Measurements from ENCODE around the gene STAC. TPM values are rescaled to one million over a fixed set of nuclear protein-coding genes. Genes with fewer than 3 reads are reported as not detected.

Gene STAC
- total and polyA plus RNA-seq, 9 of the 15 experiments (the other 6 are each of a cell fraction or from before 2014, with no cell fraction given), result 0.11 TPM; not detected in 8

DNA sequence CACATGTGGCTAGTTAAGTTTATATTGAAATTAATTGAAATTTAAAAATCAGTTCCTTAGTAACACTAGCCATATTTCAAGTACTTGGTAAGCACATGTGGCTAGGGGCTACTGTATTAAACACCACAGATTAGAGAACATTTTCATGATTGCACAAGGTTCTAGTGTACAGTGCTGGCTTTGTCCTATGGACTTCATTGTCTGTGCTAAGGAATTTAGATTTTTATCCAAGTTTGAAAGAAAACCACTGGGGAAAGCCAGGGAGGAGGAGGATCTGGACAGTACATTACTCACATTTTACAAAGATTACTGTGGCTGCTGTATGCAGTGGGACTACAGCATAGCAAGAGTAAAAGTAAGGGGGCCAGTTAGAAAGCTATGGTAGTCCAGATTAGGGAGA lies 13.9 kb downstream of the STAC start:
- Histone ChIP-seq H3K9me1 (ENCODE audit: control insufficient read depth, insufficient read depth, low read length) (no peaks in the 10 kb centered on the region), H3K79me2 (ENCODE audit: control insufficient read depth, insufficient read depth, low read length) (no peaks in the 10 kb centered on the region), H3K27ac (ENCODE audit: extremely low read depth, low read depth, low read length) (no peak overlapping the region), H2AFZ (ENCODE audit: low read depth, low read length) (no peak overlapping the region), H3K4me3 (no peak overlapping the region), H3K4me1 (replicated peaks in 1 of 2; ENCODE audit: control insufficient read depth in 2 of 2, insufficient read depth in 2 of 2, low read length in 2 of 2) (no peaks in the 10 kb centered on the region), H4K20me1 (replicated peaks; ENCODE audit: control insufficient read depth, insufficient read depth, low read length) (no peaks in the 10 kb centered on the region), H3K9me3 (replicated peaks; ENCODE audit: control insufficient read depth, insufficient read depth, low read depth, low read length) (no peaks in the 10 kb centered on the region; the same call in 1 of the 2 replicates), H3K4me2 (ENCODE audit: insufficient read depth, low read length) (no peak overlapping the region), H3K27me3 (ENCODE audit: control insufficient read depth in 2 of 2, insufficient read depth in 2 of 2, low read length in 2 of 2) (no peaks in the 10 kb centered on the region), H3K36me3 (ENCODE audit: control insufficient read depth, insufficient read depth, low read length) (no peaks in the 10 kb centered on the region), H3K9ac (ENCODE audit: insufficient read depth in 1 of 2, low read depth in 2 of 2, low read length in 2 of 2) (no peak overlapping the region)
- POLR2A ChIA-PET, result no interaction called here
- ATAC-seq, result no peak
- TF ChIP-seq ADNP (tag; IDR thresholded peaks at IDR 0.05) (no peak), NR2F6 (CRISPR knock-in tag; IDR thresholded peaks at IDR 0.05) (no peak), PPARD (CRISPR knock-in tag; IDR thresholded peaks at IDR 0.05) (no peak), ZFP30 (CRISPR knock-in tag; IDR thresholded peaks at IDR 0.05; ENCODE audit: borderline replicate concordance) (no peak), PRPF4 (IDR thresholded peaks at IDR 0.05; ENCODE audit: insufficient read depth, low read depth, low read length, poor library complexity, severe bottlenecking) (no peak), SMAD1 (IDR thresholded peaks at IDR 0.05; ENCODE audit: low read depth, low read length, partially characterized antibody) (no peak), NBN (IDR thresholded peaks at IDR 0.05; ENCODE audit: low read depth) (no peak), SOX6 (IDR thresholded peaks at IDR 0.05) (no peak), ZNF717 (CRISPR knock-in tag; IDR thresholded peaks at IDR 0.05) (no peak), IFI16 (CRISPR knock-in tag; IDR thresholded peaks at IDR 0.05) (no peak), DNMT1 (IDR thresholded peaks at IDR 0.05) (no peak), ZNF133 (CRISPR knock-in tag; IDR thresholded peaks at IDR 0.05) (no peak), CREM (IDR thresholded peaks at IDR 0.05; ENCODE audit: low read depth) (no peak), RHOXF2B (CRISPR knock-in tag; conservative IDR thresholded peaks at IDR 0.05) (no peak), CHD4 (IDR thresholded peaks at IDR 0.05; ENCODE audit: insufficient read depth, insufficient replicate concordance, low read depth, low read length, poor library complexity, severe bottlenecking) (no peak)
- TF ChIP-seq, protein P1, sequence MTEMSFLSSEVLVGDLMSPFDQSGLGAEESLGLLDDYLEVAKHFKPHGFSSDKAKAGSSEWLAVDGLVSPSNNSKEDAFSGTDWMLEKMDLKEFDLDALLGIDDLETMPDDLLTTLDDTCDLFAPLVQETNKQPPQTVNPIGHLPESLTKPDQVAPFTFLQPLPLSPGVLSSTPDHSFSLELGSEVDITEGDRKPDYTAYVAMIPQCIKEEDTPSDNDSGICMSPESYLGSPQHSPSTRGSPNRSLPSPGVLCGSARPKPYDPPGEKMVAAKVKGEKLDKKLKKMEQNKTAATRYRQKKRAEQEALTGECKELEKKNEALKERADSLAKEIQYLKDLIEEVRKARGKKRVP (CRISPR knock-in tag; IDR thresholded peaks at IDR 0.05), result no peak
- TF ChIP-seq, protein P2, sequence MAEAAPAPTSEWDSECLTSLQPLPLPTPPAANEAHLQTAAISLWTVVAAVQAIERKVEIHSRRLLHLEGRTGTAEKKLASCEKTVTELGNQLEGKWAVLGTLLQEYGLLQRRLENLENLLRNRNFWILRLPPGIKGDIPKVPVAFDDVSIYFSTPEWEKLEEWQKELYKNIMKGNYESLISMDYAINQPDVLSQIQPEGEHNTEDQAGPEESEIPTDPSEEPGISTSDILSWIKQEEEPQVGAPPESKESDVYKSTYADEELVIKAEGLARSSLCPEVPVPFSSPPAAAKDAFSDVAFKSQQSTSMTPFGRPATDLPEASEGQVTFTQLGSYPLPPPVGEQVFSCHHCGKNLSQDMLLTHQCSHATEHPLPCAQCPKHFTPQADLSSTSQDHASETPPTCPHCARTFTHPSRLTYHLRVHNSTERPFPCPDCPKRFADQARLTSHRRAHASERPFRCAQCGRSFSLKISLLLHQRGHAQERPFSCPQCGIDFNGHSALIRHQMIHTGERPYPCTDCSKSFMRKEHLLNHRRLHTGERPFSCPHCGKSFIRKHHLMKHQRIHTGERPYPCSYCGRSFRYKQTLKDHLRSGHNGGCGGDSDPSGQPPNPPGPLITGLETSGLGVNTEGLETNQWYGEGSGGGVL (CRISPR knock-in tag; IDR thresholded peaks at IDR 0.05), result no peak
- TF ChIP-seq, protein P3, sequence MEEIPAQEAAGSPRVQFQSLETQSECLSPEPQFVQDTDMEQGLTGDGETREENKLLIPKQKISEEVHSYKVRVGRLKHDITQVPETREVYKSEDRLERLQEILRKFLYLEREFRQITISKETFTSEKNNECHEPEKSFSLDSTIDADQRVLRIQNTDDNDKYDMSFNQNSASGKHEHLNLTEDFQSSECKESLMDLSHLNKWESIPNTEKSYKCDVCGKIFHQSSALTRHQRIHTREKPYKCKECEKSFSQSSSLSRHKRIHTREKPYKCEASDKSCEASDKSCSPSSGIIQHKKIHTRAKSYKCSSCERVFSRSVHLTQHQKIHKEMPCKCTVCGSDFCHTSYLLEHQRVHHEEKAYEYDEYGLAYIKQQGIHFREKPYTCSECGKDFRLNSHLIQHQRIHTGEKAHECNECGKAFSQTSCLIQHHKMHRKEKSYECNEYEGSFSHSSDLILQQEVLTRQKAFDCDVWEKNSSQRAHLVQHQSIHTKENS (CRISPR knock-in tag; IDR thresholded peaks at IDR 0.05), result no peak
- TF ChIP-seq, protein P4, sequence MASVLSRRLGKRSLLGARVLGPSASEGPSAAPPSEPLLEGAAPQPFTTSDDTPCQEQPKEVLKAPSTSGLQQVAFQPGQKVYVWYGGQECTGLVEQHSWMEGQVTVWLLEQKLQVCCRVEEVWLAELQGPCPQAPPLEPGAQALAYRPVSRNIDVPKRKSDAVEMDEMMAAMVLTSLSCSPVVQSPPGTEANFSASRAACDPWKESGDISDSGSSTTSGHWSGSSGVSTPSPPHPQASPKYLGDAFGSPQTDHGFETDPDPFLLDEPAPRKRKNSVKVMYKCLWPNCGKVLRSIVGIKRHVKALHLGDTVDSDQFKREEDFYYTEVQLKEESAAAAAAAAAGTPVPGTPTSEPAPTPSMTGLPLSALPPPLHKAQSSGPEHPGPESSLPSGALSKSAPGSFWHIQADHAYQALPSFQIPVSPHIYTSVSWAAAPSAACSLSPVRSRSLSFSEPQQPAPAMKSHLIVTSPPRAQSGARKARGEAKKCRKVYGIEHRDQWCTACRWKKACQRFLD (CRISPR knock-in tag; IDR thresholded peaks at IDR 0.05), result no peak
- TF ChIP-seq, protein P5, sequence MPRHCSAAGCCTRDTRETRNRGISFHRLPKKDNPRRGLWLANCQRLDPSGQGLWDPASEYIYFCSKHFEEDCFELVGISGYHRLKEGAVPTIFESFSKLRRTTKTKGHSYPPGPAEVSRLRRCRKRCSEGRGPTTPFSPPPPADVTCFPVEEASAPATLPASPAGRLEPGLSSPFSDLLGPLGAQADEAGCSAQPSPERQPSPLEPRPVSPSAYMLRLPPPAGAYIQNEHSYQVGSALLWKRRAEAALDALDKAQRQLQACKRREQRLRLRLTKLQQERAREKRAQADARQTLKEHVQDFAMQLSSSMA (CRISPR knock-in tag; IDR thresholded peaks at IDR 0.05), result no peak
- DNase-seq (ENCODE audit: extremely low read depth in 1 of 4, low spot score in 3 of 4), result no peak
- BruUV-seq (replicated peaks), result no TSS peak
- in situ Hi-C loops (cut with MboI) (no loop called here), intact Hi-C loops (cut with micrococcal nuclease) (no loop called here)
- no peak for FAIRE-seq
- CTCF ChIA-PET (ENCODE audit: low intra/inter-chr PET ratio), result no interaction called here

Measured in K562 (cell line).